Stimulated activated CD4-positive, alpha-beta T cell treated with anti-CD3 and anti-CD28 coated beads, Interleukin-4, amount 100 ng/mL, for 24 hours (primary cell): ENCODE results near the gene CDC40.
"Not testable (repeated sequence)": the region's sequence is repeated elsewhere in the genome, so short reads cannot be mapped to it uniquely, and the experiment has no call there.

Source experiments
- DNase-seq: peaks from one replicate; pipeline ENCODE4 v3.0.0-alpha.2; 2020

The CDC40 gene

DNA sequence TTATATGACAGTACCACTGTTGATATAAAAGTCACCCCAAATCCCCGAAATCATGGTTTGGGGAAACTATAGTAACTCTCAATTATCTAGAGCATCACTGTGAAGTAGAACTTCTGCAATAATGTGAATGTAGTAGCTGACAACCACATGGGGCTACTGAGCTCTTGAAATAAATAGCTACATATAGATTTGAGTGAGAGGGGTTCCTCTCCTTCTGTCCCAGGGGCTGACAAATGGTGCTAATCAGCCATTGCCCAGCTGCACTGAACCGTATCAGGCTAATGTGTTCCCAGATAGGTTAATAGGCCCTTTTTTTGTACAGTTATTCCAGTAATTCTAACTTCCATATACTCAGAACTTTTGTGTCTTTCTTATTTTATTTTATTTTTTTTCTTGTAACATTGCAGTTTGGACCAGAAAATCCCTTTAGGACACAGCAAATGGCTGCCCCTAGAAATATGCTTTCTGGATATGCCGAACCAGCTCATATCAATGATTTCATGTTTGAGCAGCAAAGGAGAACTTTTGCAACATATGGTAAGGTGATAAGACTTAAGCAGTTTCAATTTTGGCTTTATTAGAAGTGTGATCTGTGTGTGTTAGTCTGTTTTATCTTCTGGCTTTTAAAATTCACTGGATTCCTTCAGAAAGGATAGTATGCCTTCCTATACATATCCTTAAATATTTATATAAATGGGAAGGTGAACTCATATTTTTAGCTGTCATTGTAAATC is 21.1 kb downstream of the CDC40 start:
- no peak for DNase-seq

DNA sequence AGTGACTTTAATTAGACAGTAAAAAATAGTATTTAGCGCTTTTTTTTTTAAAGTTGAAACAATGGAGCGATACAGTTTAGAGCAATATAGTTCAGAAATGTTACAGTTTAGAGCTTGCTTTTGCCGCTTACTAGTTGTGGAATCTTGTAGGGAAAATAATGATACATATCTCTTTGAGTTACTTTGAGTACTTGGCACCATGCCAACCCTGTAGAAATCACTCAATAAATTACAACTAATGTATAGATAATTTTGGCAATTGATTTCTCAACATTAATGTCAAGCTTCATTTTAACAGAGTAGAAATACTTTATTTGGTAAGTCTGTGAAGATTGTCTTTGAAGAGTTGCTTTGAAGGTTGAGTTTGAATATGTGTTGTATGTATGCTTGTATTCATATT is 27.4 kb downstream of the CDC40 start:
- no peak for DNase-seq

DNA sequence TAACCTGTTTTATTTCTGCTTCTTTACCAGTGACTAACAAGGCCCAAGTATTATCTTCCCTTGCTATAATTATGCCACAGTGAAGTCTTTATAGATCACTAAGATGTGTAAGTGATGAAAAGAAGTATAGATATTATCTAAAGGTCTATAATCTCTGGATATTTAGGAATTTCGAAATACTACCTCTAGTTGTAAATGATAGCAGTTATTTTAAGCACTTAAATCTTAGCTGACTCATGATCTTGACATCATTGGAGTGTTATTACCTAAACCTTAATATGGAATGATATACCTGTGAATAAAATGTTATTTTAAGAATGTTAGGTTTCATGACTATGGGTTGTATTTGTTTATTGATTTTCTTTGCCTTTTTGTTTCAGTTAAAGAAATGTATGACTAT is 31.5 kb downstream of the CDC40 start:
- DNase-seq, result no peak

DNA sequence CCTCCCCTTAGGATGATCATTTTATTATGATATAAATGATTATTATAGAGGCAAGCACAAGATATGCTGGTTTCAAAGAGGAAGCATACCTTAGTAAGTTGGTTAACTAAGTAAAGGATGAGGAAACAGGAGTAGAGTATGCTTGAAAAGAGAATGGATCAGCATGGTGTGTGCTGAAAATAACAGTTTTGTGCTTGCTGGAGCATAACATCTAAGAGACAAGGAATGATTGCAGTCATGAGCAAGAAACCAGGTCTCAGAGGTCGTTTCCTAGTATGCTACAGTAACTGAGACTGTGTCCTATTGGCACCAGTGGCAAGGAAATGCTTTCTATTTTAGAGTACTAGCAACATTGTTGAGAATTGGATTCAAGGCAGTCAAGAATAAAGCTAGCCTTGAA is 34.1 kb downstream of the CDC40 start:
- DNase-seq, result no peak

DNA sequence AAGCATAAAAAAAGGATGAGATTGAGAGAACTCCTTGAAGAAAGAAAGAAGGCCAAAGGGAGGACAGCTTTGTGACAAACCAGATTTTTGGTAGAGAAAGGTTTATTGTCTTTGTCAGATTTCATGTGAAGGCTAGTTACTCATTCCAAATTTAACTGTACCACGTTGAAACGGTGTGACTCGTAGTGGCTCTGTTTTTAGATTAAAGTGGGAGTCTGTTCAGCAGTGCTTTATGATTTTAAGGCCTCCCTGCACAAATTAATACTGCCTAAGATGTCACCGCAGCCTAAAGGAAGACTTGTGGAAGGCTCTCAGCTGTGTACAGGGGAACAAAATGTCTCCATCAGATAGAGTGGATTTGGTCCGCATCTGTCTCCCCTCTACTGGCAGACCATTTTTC is 35.9 kb downstream of the CDC40 start:
- no peak for DNase-seq

DNA sequence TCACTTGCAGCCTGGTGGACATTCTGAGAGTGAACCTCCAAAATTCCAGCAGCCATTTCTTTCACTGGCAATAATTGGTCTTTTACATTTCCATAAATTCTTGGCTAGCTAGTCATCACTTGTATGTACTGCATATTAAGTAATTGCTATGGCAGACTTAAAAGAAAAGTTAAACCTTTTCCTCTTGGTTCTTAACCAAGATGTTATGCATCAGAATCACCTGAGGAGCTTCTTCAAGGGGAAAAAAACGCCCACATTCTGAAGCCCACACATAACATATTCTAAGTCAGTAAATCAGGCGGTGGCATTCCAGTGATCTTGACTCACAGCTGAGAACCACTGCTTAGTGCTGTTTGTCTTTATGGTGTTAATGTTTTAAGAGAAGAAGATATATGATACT is 37.0 kb downstream of the CDC40 start:
- no peak for DNase-seq

DNA sequence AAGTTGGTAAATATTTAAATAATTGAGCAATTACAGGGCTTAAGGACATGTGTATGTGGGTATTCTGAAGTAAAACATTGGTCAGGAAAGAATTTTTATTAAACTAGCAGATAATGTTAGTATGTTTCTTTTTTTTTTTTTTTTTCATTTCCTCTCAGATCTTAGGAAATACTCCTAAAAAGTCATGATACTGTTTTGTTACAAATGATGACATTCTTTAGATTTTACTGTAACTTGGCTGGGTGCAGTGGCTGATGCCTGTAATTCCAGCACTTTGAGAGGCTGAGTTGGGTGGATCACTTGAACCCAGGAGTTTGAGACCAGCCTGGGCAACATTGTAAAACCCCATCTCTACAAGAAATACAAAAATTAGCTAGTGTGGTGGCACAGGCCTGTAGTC is 41.5 kb downstream of the CDC40 start:
- no peak for DNase-seq

DNA sequence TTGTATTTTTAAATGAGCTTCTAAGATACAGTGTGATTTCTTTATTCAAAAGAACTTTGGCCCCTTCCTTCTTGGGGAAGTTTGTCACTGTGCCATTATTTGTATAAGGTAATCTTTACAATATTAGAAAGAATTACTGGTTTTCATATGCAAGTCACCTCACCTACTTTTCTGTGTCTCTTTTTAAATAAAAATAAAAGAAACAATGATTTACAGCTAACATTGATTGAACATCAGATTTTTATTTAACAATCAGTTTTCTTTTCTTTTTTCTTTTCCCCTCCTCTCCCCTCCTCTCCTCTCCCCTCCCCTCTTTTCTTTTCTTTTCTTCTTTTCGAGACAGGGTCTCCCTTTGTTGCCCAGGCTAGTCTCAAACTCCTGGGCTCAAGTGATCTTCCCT is 46.0 kb downstream of the CDC40 start:
- DNase-seq, result no peak

DNA sequence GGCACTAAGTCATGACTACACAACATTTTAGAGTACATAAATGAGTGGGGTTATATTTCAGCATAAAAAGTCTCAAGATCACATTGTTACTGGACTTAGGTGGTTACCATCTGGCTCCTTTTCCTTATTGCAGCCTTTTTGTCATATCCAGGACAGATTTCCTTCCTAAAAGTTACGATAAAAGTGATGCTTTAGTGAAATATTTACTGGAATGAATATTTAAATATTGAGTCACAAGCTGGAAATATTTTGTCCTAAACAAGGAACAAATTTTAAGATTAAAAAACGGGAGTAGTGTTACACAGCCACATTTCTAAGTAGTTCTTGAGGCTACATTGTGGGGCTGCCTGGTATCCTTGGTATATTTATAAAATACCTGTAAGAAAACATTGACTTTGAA is 52.2 kb downstream of the CDC40 start:
- no peak for DNase-seq

DNA sequence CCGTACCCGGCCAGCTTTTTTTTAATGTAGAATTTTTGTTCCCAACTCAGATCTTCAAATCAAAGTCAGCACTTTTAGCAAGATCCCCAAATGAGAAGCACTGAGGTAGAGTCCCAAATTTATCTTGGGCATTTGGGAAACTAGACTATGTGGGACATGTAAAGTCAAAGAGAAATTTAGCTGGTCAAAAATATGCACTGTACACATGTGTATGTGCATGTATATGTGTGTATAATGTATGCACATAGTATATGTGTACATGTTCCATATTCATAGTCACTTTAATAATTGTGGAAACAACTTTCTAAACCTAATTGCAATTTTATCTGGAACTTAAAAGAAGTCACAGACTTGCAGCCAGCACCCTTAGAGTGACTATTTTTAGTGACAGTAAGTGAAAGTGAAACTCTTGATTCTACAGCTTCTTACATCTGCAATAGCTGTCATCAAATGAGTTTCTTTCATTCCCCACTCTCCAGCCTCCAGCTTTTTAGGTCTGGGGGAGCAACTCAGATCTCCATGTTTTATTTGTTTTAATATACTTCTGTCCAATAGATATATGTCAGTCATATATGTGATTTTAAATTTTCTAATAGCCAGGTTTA is 53.6 kb downstream of the CDC40 start:
- no peak for DNase-seq

DNA sequence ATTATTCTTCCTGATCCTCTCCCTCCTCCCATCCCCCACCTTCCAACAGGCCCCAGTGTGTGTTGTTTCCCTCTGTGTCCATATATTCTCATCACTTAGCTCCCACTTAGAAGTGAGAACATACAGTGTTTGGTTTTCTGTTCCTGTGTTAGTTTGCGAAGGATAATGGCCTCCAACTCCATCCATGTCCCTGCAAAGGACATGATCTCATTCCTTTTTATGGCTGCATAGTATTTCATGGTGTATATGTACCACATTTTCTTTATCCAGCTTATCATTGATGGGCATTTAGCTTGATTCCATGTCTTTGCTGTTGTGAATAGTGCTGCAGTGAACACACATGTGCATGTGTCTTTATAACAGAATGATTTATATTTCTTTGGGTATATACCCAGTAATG is 55.8 kb downstream of the CDC40 start:
- DNase-seq, result not testable (repeated sequence)

DNA sequence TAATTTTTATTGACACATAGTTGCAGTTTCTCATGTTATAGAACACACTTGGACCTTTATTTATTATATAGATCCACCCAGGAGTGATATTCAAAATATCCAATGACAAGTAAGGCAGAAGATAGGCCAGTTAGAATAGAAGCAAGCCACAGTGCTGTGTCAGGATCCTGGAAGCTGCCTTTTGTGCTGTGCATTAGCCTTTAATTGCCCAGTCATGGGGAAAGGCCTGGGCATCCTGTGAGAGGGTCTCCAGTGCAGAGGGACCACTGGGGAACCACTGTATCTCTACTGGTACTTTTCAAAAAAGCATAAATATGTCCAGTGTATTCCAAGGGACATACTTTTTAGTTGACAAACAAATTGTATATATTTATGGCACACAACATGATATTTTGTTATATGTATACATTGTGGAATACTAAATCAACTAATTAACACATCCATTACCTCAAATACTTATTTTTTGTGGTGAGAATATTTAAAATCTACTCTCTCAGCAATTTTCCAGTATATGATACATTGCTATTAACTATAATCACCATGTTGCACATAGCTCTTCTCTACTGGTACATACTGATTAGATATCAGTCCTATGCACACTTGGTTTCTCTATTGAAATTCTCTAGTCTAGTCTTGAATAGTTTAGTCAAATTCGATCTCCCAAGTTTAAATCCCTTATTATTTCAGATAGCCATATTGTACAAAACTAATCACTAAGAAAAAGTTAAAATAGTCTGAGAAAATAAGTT is 59.5 kb downstream of the CDC40 start:
- no peak for DNase-seq

DNA sequence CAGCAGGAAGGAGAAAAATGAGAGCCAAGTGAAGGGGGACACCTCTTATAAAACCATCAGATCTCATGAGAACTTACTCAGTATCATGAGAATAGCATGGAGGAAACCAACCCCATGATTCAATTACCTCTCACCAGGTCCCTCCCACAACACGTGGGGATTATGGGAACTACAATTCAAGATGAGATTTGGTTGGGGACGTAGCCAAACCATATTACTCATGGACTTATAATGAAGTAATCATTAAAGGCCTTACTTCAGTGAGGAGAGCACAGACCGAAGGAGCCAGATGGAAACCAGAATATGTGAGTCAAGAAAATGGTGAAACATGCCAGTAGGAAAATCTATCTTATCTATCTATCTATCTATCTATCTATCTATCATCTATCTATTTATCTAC is 64.4 kb downstream of the CDC40 start:
- not testable (repeated sequence) for DNase-seq

DNA sequence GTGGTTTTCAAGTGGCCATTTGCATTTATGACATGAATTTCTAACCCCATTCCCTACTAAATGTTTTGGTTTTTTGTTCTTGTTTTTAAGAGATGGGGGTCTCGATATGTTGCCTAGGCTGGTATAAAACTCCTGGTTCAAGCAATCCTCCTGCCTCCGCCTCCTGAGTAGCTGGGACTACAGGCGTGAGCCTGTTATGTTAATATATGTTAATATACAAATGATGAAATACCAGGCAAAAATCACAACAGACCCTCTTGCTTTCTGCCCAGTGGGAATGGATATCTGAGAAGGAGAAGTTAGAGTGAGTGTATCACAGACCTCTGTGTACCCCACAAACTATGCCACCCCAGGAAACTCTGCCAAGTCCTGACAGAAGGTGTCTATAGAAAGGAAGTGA is 66.2 kb downstream of the CDC40 start:
- DNase-seq, result no peak

DNA sequence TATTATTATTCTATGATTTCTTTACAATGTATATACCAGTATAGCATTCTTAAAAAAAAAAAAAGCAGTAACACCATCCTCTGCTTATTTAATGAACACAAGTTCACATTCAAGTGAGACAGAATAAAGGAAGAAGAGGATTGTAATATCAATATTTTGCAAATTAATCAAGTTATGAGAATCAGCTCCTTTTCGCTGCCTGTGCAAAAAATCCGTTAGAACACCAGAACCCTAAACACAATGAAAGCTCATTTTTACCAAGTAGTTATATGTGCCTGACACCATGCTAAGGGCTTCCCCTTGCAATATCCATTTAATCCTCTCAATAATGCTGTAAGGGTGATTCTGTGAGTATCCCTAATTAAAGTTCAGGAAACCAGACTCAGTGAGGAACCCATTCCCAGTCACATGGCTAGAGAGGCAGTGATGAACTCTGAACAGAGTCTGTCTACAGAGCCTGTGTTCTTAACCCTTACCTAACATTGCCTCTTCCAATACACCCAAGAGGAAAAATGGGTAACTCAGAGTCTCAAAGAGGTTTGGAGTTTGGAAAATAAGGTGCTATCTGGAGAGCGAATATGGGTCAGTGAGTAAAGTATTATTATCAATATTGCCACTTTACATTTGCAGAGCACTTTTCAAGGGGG is 66.8 kb downstream of the CDC40 start:
- no peak for DNase-seq

DNA sequence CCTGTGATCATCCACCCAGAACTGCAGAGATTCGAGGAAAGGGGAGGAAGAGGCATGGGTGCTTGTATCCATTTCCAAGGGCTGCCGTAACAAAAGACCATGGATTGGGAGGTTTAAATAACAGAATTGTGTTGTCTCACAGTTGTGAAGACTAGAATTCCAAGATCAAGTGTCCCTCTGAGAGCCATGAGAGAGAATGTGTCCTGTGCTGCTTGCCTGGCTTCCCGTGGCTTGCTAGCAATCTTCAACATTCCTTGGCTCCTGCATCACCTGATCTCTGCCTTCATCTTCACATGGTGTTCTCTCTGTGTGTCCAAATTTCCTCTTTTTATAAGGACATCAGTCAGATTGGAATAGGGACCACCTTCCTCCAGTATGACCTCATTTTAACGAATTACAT is 69.8 kb downstream of the CDC40 start:
- no peak for DNase-seq

DNA sequence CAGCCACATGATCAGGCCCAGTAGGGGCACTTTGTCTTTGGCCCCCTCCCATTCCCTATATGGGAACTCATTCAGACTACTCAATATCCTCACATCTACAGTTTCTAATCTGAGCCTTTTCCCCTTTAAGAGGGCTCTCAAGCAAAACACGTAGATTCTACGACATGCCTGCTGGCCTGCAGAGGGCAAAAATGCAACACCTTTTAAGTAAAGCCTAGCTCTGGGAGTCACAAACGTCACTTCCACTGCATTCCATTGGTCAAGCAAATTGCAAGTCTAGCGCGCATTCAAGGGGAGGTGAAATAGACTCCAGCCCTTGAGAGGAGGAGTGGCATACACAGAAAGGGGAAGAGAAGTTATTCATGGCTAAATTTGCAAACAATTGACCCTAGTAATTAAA is 70.6 kb downstream of the CDC40 start:
- DNase-seq, result no peak

DNA sequence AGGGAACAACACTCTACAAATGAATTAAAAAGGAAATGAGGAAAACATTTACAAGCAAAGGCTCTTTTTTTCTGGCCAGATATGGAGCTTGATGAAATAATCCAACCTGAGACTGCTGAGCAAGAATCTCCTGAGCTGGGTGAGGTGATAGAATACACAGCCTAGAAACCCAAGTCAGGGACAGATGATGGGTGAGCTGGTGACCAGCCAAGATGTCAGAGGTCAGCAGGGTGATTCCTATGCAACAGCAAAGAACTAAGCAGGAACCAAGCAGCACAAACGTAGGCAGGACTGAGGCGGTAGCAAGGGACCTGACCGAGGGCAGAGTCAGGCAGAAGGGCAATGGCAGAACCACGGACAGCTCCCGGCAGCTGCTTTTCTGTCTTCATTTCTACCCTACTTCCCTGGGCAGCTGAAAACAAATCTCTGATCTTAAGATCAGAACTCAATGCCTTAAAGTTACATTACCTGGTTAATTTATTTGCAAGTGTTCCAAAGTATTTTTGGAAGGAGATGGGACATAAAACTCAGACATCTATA is 75.1 kb downstream of the CDC40 start:
- no peak for DNase-seq

DNA sequence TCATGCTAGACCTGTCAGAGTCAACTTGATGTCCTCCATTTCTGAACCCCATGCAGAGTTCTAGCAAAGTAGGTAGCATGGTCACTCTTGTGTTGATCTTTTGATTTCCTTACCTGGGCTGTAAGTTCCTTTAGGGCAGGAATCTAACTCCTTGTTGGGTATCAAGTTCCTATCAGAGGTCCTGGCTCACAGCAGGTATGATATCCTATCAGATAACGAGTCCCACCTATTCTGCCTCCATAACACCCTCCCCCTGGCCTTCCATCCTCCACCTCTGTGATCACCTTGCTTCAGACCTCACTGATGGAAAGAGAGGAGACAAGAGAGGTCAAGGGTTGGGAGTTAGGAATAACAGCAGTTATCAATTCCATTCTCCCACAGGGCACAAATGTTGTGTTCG is 76.1 kb downstream of the CDC40 start:
- no peak for DNase-seq

DNA sequence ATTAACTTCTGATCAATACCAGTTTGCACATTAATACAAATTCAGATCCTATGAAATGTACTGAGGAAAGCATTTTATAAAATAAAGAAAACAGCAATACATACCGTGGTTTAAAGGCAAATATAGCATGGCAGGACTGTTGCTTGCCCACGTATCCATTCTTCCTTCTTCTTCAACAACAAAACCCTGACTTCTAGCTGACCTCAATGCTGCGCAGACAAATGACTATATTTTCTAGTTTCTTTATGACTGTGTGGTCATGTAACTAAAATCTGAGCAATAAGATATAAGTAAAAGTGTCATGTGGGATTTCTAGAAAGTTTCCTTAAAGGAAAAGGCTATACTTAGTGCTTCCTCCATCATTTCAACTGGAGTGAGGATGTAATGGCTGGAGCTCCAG is 85.0 kb downstream of the CDC40 start:
- no peak for DNase-seq

DNA sequence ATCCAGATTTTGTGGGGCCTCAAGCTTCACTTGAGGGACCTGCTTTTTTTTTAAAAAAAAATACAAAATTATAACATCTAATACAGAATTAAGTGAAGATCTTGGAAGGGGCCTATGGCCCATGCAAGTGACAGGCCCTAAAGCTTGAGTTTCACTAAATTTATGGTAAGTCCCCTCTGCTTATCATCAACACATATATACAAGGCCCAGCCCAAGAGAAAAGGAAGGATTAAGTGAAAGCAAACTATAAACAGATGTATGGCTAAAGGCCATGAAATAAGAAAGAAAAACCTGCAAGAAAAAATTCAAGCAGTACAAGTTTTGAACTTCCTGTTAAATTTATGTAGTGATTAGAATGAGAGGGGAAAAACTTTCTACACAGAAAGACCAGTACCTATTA is 86.8 kb downstream of the CDC40 start:
- DNase-seq, result no peak

DNA sequence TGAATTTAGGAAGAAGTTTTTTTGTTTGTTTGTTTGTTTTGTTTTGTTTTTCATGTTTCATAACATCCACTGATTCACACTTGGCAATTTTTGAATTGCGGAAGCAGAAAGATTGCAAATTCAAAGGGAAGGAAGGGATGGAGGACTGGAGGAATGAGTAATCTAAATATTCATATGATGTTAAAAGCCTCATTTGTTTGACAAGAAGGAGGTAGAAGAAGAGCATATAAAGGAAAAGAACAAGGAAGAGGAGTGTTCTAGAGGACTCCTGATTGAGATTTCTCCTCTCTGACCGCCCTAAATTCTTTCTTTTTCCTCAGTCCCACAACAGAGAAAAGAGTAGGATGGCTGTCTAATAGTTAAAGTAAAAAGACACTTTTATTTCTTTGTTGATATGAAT is 89.4 kb downstream of the CDC40 start:
- no peak for DNase-seq

DNA sequence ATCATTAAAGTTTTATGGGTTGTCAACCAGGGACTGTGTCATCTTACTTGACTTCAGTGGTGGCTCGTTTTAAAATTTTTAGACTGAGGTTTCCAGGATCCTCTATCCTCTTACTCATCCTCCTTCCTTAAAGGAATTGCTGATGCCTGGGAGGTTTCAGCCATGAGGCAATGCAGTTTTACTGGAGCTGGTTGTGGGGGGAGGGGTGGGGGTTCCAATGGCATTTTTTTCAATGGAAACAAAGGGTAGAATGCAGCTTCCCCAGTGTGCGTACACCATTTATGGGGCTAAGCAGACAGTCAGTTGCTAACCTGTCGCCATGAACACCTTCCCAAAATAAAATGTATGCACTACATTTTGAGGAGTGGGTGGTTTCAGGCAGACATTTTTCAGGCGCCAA is 89.9 kb downstream of the CDC40 start:
- no peak for DNase-seq

DNA sequence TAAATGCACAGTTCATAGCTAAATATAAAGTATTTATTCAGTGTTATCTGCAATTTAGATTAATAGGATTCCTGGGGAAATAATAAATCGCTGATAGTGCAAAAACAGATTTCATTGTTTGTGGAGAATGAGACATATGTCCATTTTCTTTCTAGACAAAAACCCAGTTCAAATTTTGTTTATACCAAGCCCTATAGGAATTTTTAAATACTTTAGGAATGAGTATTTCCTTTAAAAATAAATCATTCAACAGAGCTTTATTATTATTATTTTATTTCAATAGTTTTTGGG is 91.5 kb downstream of the CDC40 start:
- DNase-seq, result no peak
